Gastrocnemius medialis (tissue), 4 donors: Measurements from ENCODE around the gene OTUD7B.

Experiments
- POLR2A ChIP-seq, 2 donors: fragments of 450-650 bp; IDR thresholded peaks; one replicate each; pipeline ENCODE4 v1.6.1; 2017; ENCODE audit warnings: antibody characterized with exemption in 2 of 2, mild to moderate bottlenecking in 2 of 2, moderate library complexity in 2 of 2
- TF ChIP-seq, protein P1 (sequence below), 5 experiments: fragments of 450-650 bp in 3 of 5; fragments of 200-600 bp in 2 of 5; sonication (generic) in 2 of 5; IDR thresholded peaks in 4 of 5; conservative IDR thresholded peaks in 1 of 5; 1 replicate in 4 of 5; 2 replicates in 1 of 5; pipeline ENCODE4 v1.5.1; 2016 to 2019; ENCODE audit warnings: antibody characterized with exemption in 5 of 5, mild to moderate bottlenecking in 3 of 5, moderate library complexity in 3 of 5

- TF ChIP-seq, protein P1, sequence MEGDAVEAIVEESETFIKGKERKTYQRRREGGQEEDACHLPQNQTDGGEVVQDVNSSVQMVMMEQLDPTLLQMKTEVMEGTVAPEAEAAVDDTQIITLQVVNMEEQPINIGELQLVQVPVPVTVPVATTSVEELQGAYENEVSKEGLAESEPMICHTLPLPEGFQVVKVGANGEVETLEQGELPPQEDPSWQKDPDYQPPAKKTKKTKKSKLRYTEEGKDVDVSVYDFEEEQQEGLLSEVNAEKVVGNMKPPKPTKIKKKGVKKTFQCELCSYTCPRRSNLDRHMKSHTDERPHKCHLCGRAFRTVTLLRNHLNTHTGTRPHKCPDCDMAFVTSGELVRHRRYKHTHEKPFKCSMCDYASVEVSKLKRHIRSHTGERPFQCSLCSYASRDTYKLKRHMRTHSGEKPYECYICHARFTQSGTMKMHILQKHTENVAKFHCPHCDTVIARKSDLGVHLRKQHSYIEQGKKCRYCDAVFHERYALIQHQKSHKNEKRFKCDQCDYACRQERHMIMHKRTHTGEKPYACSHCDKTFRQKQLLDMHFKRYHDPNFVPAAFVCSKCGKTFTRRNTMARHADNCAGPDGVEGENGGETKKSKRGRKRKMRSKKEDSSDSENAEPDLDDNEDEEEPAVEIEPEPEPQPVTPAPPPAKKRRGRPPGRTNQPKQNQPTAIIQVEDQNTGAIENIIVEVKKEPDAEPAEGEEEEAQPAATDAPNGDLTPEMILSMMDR (IDR thresholded peaks at IDR 0.05 in 4 of 5, conservative IDR thresholded peaks at IDR 0.05 in 1 of 5) = no peak
- TF ChIP-seq POLR2A (IDR thresholded peaks at IDR 0.05) = no peak
These were observed 43.4 kb upstream of the OTUD7B start for GRCh38 chr1:150053926-150054325.
